Neuronal stem cell (in vitro differentiated cells): Measurements from ENCODE around the gene SERPIND1.
"Not testable (repeated sequence)": the region's sequence is repeated elsewhere in the genome, so short reads cannot be mapped to it uniquely, and the experiment has no call there.

Experiments used
- DNase-seq: peaks from one replicate; pipeline ENCODE4 v3.0.0-alpha.2; 2013; ENCODE audit warnings: low spot score
- H2AFZ ChIP-seq: one replicate; pipeline ENCODE4 v1.6.1; 2013; ENCODE audit warnings: mild to moderate bottlenecking, low read length, inconsistent platforms
- H2AK5ac ChIP-seq: 2 replicates; pipeline ENCODE4 v1.6.1; 2013; ENCODE audit warnings: low read depth, mild to moderate bottlenecking, inconsistent platforms, low read length, moderate library complexity, mixed read lengths
- H2BK120ac ChIP-seq: 2 replicates; pipeline ENCODE4 v1.6.1; 2013; ENCODE audit warnings: low read depth, mild to moderate bottlenecking, inconsistent platforms, low read length, moderate library complexity, mixed read lengths
- H2BK12ac ChIP-seq: one replicate; pipeline ENCODE4 v1.6.1; 2013; ENCODE audit warnings: low read length, inconsistent platforms
- H2BK15ac ChIP-seq: 2 replicates; pipeline ENCODE4 v1.6.1; 2013; ENCODE audit warnings: mild to moderate bottlenecking, low read length, inconsistent platforms, mixed read lengths
- H2BK5ac ChIP-seq: one replicate; pipeline ENCODE4 v1.6.1; 2013; ENCODE audit warnings: inconsistent platforms, mild to moderate bottlenecking, low read length, moderate library complexity
- H3K14ac ChIP-seq: one replicate; pipeline ENCODE4 v1.6.1; 2013; ENCODE audit warnings: low read length, inconsistent platforms
- H3K18ac ChIP-seq: 2 replicates; pipeline ENCODE4 v1.6.1; 2013; ENCODE audit warnings: low read length, inconsistent platforms
- H3K23ac ChIP-seq: 2 replicates; pipeline ENCODE4 v1.6.1; 2013; ENCODE audit warnings: low read depth, mild to moderate bottlenecking, mixed read lengths, low read length, inconsistent platforms; ENCODE audit not compliant: poor library complexity
- H3K27ac ChIP-seq: replicated peaks from 3 replicates; pipeline ENCODE4 v1.5.1; 2013; ENCODE audit warnings: low read length, inconsistent platforms
- H3K27me3 ChIP-seq, 3 experiments: 2 replicates each; pipeline ENCODE4 v1.6.1; 2013; ENCODE audit warnings: low read length in 3 of 3, mild to moderate bottlenecking in 2 of 3, inconsistent platforms in 1 of 3, low read depth in 1 of 3, mixed read lengths in 1 of 3, moderate library complexity in 1 of 3; ENCODE audit not compliant: control insufficient read depth in 3 of 3, insufficient read depth in 3 of 3
- H3K36me3 ChIP-seq, 2 donors: replicated peaks in 1 of 2; 2 replicates each; pipeline ENCODE4 v1.6.1; 2013; ENCODE audit warnings: low read length in 2 of 2; ENCODE audit not compliant: control insufficient read depth in 2 of 2, insufficient read depth in 2 of 2
- H3K4ac ChIP-seq: 2 replicates; pipeline ENCODE4 v1.6.1; 2013; ENCODE audit warnings: inconsistent platforms, mild to moderate bottlenecking, low read length, moderate library complexity
- H3K4me1 ChIP-seq, 2 donors: 1 replicate in 1 of 2; 2 replicates in 1 of 2; pipeline ENCODE4 v1.6.1; 2013; ENCODE audit warnings: low read length in 2 of 2, low read depth in 1 of 2; ENCODE audit not compliant: control insufficient read depth in 2 of 2, insufficient read depth in 1 of 2
- H3K4me2 ChIP-seq: one replicate; pipeline ENCODE4 v1.6.1; 2013; ENCODE audit warnings: mild to moderate bottlenecking, low read length, inconsistent platforms; ENCODE audit not compliant: insufficient read depth, poor library complexity, severe bottlenecking
- H3K4me3 ChIP-seq, 2 donors: 2 replicates each; pipeline ENCODE4 v1.5.1; 2013; ENCODE audit warnings: low read length in 2 of 2, mild to moderate bottlenecking in 2 of 2, inconsistent platforms in 1 of 2, moderate library complexity in 1 of 2
- H3K79me1 ChIP-seq: one replicate; pipeline ENCODE4 v1.6.1; 2013; ENCODE audit warnings: low read depth, mild to moderate bottlenecking, inconsistent platforms, low read length, moderate library complexity
- H3K9ac ChIP-seq: one replicate; pipeline ENCODE4 v1.6.1; 2013; ENCODE audit warnings: mild to moderate bottlenecking, low read depth, low read length, inconsistent platforms; ENCODE audit not compliant: poor library complexity
- H3K9me3 ChIP-seq, 2 donors: replicated peaks in 1 of 2; 2 replicates each; pipeline versions ENCODE3 to v1.6.1; 2013; ENCODE audit warnings: low read length in 2 of 2, mild to moderate bottlenecking in 2 of 2, inconsistent platforms in 1 of 2, low read depth in 1 of 2, mixed read lengths in 1 of 2, moderate library complexity in 1 of 2; ENCODE audit not compliant: control insufficient read depth in 2 of 2, insufficient read depth in 1 of 2
- H4K8ac ChIP-seq: one replicate; pipeline ENCODE4 v1.6.1; 2013; ENCODE audit warnings: low read depth, mild to moderate bottlenecking, inconsistent platforms, low read length, moderate library complexity
- H4K91ac ChIP-seq: one replicate; pipeline ENCODE4 v1.6.1; 2013; ENCODE audit warnings: low read length, low read depth, mild to moderate bottlenecking, inconsistent platforms; ENCODE audit not compliant: poor library complexity
- WGBS, 2 donors: extraction: QIAGEN DNeasy Blood & Tissue Kit; methylation state at CpG; one replicate each; pipeline ENCODE4 v1.1.7; 2013; ENCODE audit warnings: missing lambda C conversion rate in 2 of 2, mixed read lengths in 1 of 2; ENCODE audit not compliant: insufficient read length in 2 of 2, insufficient replicate concordance in 1 of 2; ENCODE audit errors: extremely low coverage in 2 of 2; 5-methylcytosine and 5-hydroxymethylcytosine counted together

Gene SERPIND1

GRCh38 chr22:20818471-20818870, 44.6 kb downstream of the SERPIND1 start:
- Histone ChIP-seq H2BK120ac (no peak overlapping the region), H2AK5ac (no peak overlapping the region), H2BK12ac (no peak overlapping the region), H3K23ac (no peak overlapping the region), H2BK15ac (no peak overlapping the region), H2AFZ (no peak overlapping the region), H3K4me2 (no peak overlapping the region), H3K4me3 (no peak overlapping the region), H2BK5ac (no peak overlapping the region), H3K36me3 (peaks cover 5 to 81% of the 10 kb centered on the region in 2 donors), H4K91ac (no peak overlapping the region), H3K79me1 (no peaks in the 10 kb centered on the region), H4K8ac (no peak overlapping the region), H3K14ac (no peak overlapping the region), H3K9ac (no peak overlapping the region), H3K9me3 (no peaks in the 10 kb centered on the region), H3K4ac (no peak overlapping the region), H3K27ac (no peak overlapping the region), H3K27me3 (no peaks in the 10 kb centered on the region), H3K4me1 (no peaks in the 10 kb centered on the region), H3K18ac (no peak overlapping the region)
- DNase-seq = no peak
- WGBS, 2 donors = no CpG with 5 or more reads among the region's 3 CpGs

- DNase-seq = no peak
- Histone ChIP-seq H3K36me3 (peaks cover 5 to 82% of the 10 kb centered on the region in 2 donors), H3K79me1 (no peaks in the 10 kb centered on the region), H3K27ac (no peak overlapping the region), H3K9me3 (no peaks in the 10 kb centered on the region), H3K23ac (no peak overlapping the region), H2AK5ac (no peak overlapping the region), H4K8ac (no peak overlapping the region), H3K14ac (no peak overlapping the region), H4K91ac (no peak overlapping the region), H2BK120ac (no peak overlapping the region), H3K9ac (no peak overlapping the region), H2AFZ (no peak overlapping the region), H3K4me2 (no peak overlapping the region), H3K4me3 (no peak overlapping the region), H3K4me1 (no peaks in the 10 kb centered on the region), H3K27me3 (no peaks in the 10 kb centered on the region), H3K4ac (no peak overlapping the region), H2BK12ac (no peak overlapping the region), H2BK5ac (no peak overlapping the region), H2BK15ac (no peak overlapping the region), H3K18ac (no peak overlapping the region)
- WGBS, 2 donors = no CpG with 5 or more reads among the region's 9 CpGs
Measured at GRCh38 chr22:20819471-20819870, 45.6 kb downstream of the SERPIND1 start.

- H2BK15ac ChIP-seq, H3K23ac ChIP-seq, H3K18ac ChIP-seq, H3K27ac ChIP-seq, H3K9ac ChIP-seq, H2BK5ac ChIP-seq, H3K4me2 ChIP-seq, H3K27me3 ChIP-seq, H3K4me3 ChIP-seq, H4K8ac ChIP-seq, H2AK5ac ChIP-seq, H3K4me1 ChIP-seq, H3K9me3 ChIP-seq, H3K14ac ChIP-seq, H3K4ac ChIP-seq, DNase-seq, H2BK12ac ChIP-seq, H3K79me1 ChIP-seq, H2BK120ac ChIP-seq, H4K91ac ChIP-seq, H2AFZ ChIP-seq: not testable (repeated sequence)
- no CpG with 5 or more reads among the region's 8 CpGs for WGBS, 2 donors
- H3K36me3 ChIP-seq = peaks cover 6 to 75% of the 10 kb centered on the region in 2 donors
Measured at GRCh38 chr22:20821717-20822239, 47.9 kb downstream of the SERPIND1 start.

GRCh38 chr22:20822240-20822639, 48.3 kb downstream of the SERPIND1 start:
- Histone ChIP-seq H2AFZ (no peak overlapping the region), H2BK15ac (no peak overlapping the region), H3K9me3 (no peaks in the 10 kb centered on the region), H2BK5ac (no peak overlapping the region), H3K9ac (no peak overlapping the region), H3K4ac (no peak overlapping the region), H3K36me3 (peaks cover 6 to 70% of the 10 kb centered on the region in 2 donors), H4K91ac (no peak overlapping the region), H3K79me1 (no peaks in the 10 kb centered on the region), H3K4me3 (no peak overlapping the region), H3K14ac (no peak overlapping the region), H4K8ac (no peak overlapping the region), H3K27ac (no peak overlapping the region), H2AK5ac (no peak overlapping the region), H3K18ac (no peak overlapping the region), H2BK12ac (no peak overlapping the region), H2BK120ac (no peak overlapping the region), H3K23ac (no peak overlapping the region), H3K4me2 (no peak overlapping the region), H3K27me3 (no peaks in the 10 kb centered on the region), H3K4me1 (no peaks in the 10 kb centered on the region)
- WGBS, 2 donors = no CpG with 5 or more reads among the region's 5 CpGs
- no peak for DNase-seq
